ENCODE results near the gene BNC1.
"Not testable (repeated sequence)": the region's sequence is repeated elsewhere in the genome, so short reads cannot be mapped to it uniquely, and the experiment has no call there.

The BNC1 gene

DNA sequence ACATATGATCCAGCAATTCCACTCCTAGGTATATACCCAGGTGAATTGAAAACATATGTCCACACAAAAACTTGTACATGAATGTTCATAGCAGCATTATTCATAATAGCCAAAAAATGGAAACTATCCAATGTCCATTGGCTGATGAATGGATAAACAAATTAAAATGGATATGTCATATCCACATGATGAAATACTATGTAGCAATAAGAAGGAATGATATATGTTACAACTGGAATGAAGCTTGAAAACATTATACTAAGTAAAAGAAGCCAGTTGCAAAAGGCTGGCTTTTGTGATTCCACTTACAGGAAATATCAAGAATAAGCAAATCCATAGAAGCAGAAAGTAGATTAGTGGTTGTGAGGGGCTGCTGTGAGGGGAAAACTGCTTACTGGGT is 33.7 kb downstream of the BNC1 start:
- H3K9me3 Mint-ChIP-seq = peaks cover under 1% of the 10 kb centered on the region
- no peaks in the 10 kb centered on the region for H3K4me1 Mint-ChIP-seq
- no peak overlapping the region for H3K4me3 Mint-ChIP-seq
- TF ChIP-seq, protein P1, sequence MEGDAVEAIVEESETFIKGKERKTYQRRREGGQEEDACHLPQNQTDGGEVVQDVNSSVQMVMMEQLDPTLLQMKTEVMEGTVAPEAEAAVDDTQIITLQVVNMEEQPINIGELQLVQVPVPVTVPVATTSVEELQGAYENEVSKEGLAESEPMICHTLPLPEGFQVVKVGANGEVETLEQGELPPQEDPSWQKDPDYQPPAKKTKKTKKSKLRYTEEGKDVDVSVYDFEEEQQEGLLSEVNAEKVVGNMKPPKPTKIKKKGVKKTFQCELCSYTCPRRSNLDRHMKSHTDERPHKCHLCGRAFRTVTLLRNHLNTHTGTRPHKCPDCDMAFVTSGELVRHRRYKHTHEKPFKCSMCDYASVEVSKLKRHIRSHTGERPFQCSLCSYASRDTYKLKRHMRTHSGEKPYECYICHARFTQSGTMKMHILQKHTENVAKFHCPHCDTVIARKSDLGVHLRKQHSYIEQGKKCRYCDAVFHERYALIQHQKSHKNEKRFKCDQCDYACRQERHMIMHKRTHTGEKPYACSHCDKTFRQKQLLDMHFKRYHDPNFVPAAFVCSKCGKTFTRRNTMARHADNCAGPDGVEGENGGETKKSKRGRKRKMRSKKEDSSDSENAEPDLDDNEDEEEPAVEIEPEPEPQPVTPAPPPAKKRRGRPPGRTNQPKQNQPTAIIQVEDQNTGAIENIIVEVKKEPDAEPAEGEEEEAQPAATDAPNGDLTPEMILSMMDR (IDR thresholded peaks at IDR 0.05; ENCODE audit: unreplicated experiment in 3 of 3) = no peak
- no peak overlapping the region for H3K27ac Mint-ChIP-seq
- peaks cover 29% of the 10 kb centered on the region for H3K27me3 Mint-ChIP-seq (ENCODE audit: low read depth)
- H3K36me3 Mint-ChIP-seq (ENCODE audit: low read depth) = no peaks in the 10 kb centered on the region

- Mint-ChIP-seq H3K4me1 (no peaks in the 10 kb centered on the region), H3K27me3 (ENCODE audit: low read depth) (peaks cover 29% of the 10 kb centered on the region), H3K9me3 (peaks cover 4% of the 10 kb centered on the region), H3K27ac (no peak overlapping the region), H3K36me3 (ENCODE audit: low read depth) (no peaks in the 10 kb centered on the region), H3K4me3 (no peak overlapping the region)
- TF ChIP-seq, protein P1 (IDR thresholded peaks at IDR 0.05; ENCODE audit: unreplicated experiment in 3 of 3) = no peak
Observed at GRCh38 chr15:83249030-83249343, 35.5 kb downstream of the BNC1 start.

DNA sequence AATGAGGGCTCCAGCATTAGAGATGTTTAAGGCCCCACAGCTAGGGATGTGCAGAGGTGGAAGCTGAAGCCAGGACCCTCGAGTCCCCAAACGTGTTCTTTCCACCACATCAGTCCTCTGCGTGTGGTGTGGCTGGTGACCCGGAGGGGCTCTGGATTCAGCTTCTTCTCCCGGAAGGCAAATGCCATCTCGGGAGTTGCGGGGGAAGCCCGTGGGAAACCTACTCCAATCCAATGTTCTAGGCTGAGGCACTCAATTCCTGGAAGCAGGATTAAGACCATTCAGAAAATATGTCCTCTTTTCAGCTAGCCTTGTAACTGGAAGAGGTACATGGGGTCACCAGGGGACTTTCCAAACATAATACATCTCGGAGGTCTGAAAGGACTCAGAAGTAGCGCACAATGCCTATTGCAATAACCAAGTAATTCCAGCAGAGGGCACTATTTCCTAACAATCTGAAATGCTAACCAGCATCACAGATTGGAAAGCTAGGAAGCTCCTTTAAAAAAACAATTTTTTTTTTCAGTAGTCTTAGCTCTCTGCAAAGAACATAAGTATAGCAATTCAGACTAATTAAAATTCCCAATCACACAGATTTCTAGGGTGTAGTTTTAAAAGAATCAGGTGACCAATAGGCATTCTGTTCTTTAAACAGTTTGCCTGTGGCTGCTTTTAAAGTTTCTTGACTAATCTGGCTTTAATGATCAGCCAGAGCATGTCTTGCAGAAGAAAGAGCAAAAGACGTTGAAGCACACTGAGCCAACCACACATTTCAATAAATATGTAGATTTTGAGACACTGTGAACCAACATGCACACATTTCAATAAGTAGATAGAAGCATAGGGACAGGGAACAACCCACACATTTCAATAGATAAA is 36.1 kb downstream of the BNC1 start:
- H3K9me3 Mint-ChIP-seq = peaks cover 4% of the 10 kb centered on the region
- no peak overlapping the region for H3K27ac Mint-ChIP-seq
- H3K4me1 Mint-ChIP-seq = no peaks in the 10 kb centered on the region

DNA sequence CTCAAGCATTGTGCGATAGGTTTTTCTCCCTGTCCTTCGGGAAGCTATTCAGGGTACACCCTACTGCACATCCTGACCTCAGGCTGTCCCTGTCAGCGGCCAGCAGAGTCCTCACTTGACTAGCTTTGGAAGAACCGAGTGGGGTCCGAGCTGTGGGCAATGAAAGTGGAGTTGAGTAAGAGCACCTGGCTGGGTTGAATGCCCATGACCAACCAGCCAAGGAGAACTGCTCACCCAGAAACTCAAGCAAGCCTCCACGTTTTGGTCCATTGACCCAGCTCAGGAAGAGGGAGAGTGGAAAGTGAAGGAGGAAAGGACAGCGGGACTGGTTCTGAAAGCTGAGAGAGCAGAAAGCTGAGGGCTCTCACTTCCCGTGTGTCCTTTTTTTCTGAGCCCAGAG is 40.8 kb downstream of the BNC1 start:
- Mint-ChIP-seq H3K27me3 (ENCODE audit: low read depth) (peaks cover 22% of the 10 kb centered on the region), H3K27ac (no peak overlapping the region), H3K4me3 (no peak overlapping the region), H3K4me1 (no peaks in the 10 kb centered on the region), H3K9me3 (peaks cover 30% of the 10 kb centered on the region), H3K36me3 (ENCODE audit: low read depth) (peaks cover under 1% of the 10 kb centered on the region)
- TF ChIP-seq, protein P1 (IDR thresholded peaks at IDR 0.05; ENCODE audit: unreplicated experiment in 3 of 3) = no peak

More for the DNA sequence above, 36.1 kb downstream of the BNC1 start:
- Mint-ChIP-seq H3K36me3 (ENCODE audit: low read depth) (no peaks in the 10 kb centered on the region), H3K27me3 (ENCODE audit: low read depth) (peaks cover 29% of the 10 kb centered on the region), H3K4me3 (no peak overlapping the region)
- TF ChIP-seq, protein P1 (IDR thresholded peaks at IDR 0.05; ENCODE audit: unreplicated experiment in 3 of 3) = peak; percentile 93 to 98 (median 98)

DNA sequence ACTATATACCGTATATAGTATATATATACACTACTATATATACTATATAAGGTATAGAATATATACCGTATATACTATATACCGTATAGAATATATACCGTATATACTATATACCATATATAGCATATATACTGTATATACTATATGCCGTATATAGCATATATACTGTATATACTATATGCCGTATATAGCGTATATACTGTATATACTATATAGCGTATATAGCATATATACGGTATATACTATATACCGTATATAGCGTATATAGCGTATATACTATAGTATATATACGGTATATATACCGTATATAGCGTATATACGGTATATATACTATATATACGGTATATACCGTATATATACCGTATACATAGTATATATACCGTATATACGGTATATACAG is 54.2 kb downstream of the BNC1 start:
- H3K4me1 Mint-ChIP-seq = no peaks in the 10 kb centered on the region
- peaks cover 10% of the 10 kb centered on the region for H3K9me3 Mint-ChIP-seq
- H3K27me3 Mint-ChIP-seq (ENCODE audit: low read depth) = no peaks in the 10 kb centered on the region
- H3K27ac Mint-ChIP-seq = no peak overlapping the region
- peaks cover 5% of the 10 kb centered on the region for H3K36me3 Mint-ChIP-seq (ENCODE audit: low read depth)
- H3K4me3 Mint-ChIP-seq = no peak overlapping the region
- TF ChIP-seq, protein P1 (IDR thresholded peaks at IDR 0.05; ENCODE audit: unreplicated experiment in 3 of 3) = no peak

DNA sequence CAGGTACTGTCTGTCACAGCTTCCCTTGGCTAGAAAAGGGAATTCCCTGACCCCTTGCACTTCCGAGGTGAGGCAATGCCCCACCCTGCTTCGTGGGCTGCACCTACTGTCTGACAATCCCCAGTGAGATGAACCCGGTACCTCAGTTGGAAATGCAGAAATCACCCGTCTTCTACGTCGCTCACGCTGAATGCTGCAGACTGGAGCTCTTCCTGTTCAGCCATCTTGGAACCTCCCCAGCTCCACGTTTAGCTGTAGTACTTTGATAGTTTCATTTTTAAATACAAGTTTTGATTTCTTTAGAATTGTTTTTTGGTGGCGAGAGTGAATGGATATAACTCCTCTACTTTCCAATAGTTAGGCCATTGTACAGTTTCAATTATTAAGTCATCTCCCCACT is 59.0 kb downstream of the BNC1 start:
- TF ChIP-seq, protein P1 (IDR thresholded peaks at IDR 0.05; ENCODE audit: unreplicated experiment in 3 of 3) = no peak
- Mint-ChIP-seq H3K27me3 (ENCODE audit: low read depth) (no peaks in the 10 kb centered on the region), H3K36me3 (ENCODE audit: low read depth) (peaks cover 20% of the 10 kb centered on the region), H3K27ac (no peak overlapping the region), H3K4me1 (no peaks in the 10 kb centered on the region), H3K4me3 (no peak overlapping the region), H3K9me3 (peaks cover 42% of the 10 kb centered on the region)

DNA sequence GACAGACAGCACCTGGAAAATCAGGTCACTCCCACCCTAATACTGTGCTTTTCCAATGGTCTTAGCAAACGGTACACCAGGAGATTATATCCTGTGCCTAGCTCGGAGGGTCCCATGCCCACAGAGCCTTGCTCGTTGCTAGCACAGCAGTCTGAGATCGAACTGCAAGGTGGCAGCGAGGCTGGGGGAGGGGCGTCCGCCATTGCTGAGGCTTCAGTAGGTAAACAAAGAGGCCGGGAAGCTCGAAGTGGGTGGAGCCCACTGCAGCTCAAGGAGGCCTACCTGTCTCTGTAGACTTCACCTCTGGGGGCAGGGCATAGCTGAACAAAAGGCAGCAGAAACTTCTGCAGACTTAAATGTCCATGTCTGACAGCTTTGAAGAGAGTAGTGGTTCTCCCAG is 62.7 kb downstream of the BNC1 start:
- not testable (repeated sequence) for H3K4me3 Mint-ChIP-seq; H3K27me3 Mint-ChIP-seq (ENCODE audit: low read depth); H3K4me1 Mint-ChIP-seq; H3K27ac Mint-ChIP-seq
- H3K9me3 Mint-ChIP-seq = peaks cover 56% of the 10 kb centered on the region
- peaks cover 34% of the 10 kb centered on the region for H3K36me3 Mint-ChIP-seq (ENCODE audit: low read depth)

Measured in nephron (organoid).